SK-N-MC (cell line): ENCODE results near the gene AQP9.

Experiments used
- FOXP2 ChIP-seq: optimal IDR thresholded peaks from 2 replicates; pipeline ENCODE3; 2011; ENCODE audit warnings: mild to moderate bottlenecking, moderate library complexity; ENCODE audit not compliant: insufficient read depth; ENCODE audit errors: extremely low read length, control extremely low read depth
- POLR2AphosphoS5 ChIP-seq: IDR thresholded peaks from 2 replicates; pipeline ENCODE4 v1.6.1; 2012; ENCODE audit warnings: mild to moderate bottlenecking, low read depth, low read length, borderline replicate concordance

DNA sequence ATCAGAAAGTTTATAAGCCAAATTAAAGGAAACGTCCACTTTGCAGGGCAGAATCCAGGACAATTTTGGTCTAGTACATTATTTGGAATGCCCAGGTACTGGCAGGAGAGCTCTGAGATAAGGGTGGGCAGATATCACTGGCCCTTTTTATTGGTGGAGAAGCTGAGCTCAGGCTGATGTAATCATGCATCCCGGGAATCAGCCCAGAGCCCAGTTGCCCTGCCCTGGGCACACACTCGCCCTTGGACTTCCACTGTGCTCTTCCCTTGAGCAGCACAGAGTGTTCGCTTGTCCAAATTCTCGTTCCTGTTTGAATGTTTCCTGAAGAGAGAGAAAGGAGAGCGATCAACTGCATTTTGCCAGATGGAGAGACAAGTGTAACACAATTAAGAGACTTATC, 3.7 kb downstream of the AQP9 start:
- TF ChIP-seq FOXP2, result no peak
- TF ChIP-seq POLR2AphosphoS5, result no peak
